Liver (tissue), 3 donors: ENCODE results near the gene ELAVL1.

ENCODE experiments used
- CTCF ChIP-seq: fragments of 150-350 bp; IDR thresholded peaks from 2 replicates; pipeline ENCODE4 v1.5.1; 2017; ENCODE audit warnings: improper control_type of control experiment, low read depth, low read length; ENCODE audit not compliant: missing input control
- EGR1 ChIP-seq, 2 donors: IDR thresholded peaks; 2 replicates each; pipeline ENCODE4 v1.6.1; 2016 to 2018; ENCODE audit warnings: antibody characterized with exemption in 2 of 2, low read depth in 2 of 2
- GABPA ChIP-seq, 2 donors: IDR thresholded peaks in 1 of 2; conservative IDR thresholded peaks in 1 of 2; 2 replicates each; pipeline ENCODE4 v1.6.1; 2016; ENCODE audit warnings: antibody characterized with exemption in 2 of 2, mild to moderate bottlenecking in 1 of 2, moderate library complexity in 1 of 2
- HNF4G ChIP-seq: IDR thresholded peaks from 2 replicates; pipeline ENCODE4 v1.6.1; 2016; ENCODE audit warnings: antibody characterized with exemption
- JUND ChIP-seq, 2 donors: IDR thresholded peaks; 2 replicates each; pipeline ENCODE4 v1.6.1; 2016; ENCODE audit warnings: antibody characterized with exemption in 2 of 2
- RAD21 ChIP-seq, 2 donors: IDR thresholded peaks; 2 replicates each; pipeline ENCODE4 v1.6.1; 2016; ENCODE audit warnings: antibody characterized with exemption in 2 of 2, mild to moderate bottlenecking in 2 of 2
- REST ChIP-seq: IDR thresholded peaks from 2 replicates; pipeline ENCODE4 v1.6.1; 2016; ENCODE audit warnings: antibody characterized with exemption, mild to moderate bottlenecking
- SP1 ChIP-seq: IDR thresholded peaks from 2 replicates; pipeline ENCODE4 v1.6.1; 2018; ENCODE audit warnings: antibody characterized with exemption, mild to moderate bottlenecking
- TAF1 ChIP-seq: conservative IDR thresholded peaks from 2 replicates; pipeline ENCODE4 v1.6.1; 2016; ENCODE audit warnings: antibody characterized with exemption, mild to moderate bottlenecking
- YY1 ChIP-seq: IDR thresholded peaks from 2 replicates; pipeline ENCODE4 v1.6.1; 2016; ENCODE audit warnings: antibody characterized with exemption, mild to moderate bottlenecking
- TF ChIP-seq, protein P1 (sequence below): IDR thresholded peaks from 2 replicates; pipeline ENCODE4 v1.6.1; 2016; ENCODE audit warnings: antibody characterized with exemption
- TF ChIP-seq, protein P2 (sequence below): IDR thresholded peaks from 2 replicates; pipeline ENCODE4 v1.6.1; 2016; ENCODE audit warnings: antibody characterized with exemption
- TF ChIP-seq, protein P3 (sequence below): IDR thresholded peaks from 2 replicates; pipeline ENCODE4 v1.6.1; 2016; ENCODE audit warnings: antibody characterized with exemption
- donor health status: healthy.
- donor health status: healthy.

- TF ChIP-seq JUND (IDR thresholded peaks at IDR 0.05) (no peak), RAD21 (IDR thresholded peaks at IDR 0.05) (peak in 1 of 2 donors; percentile 15), CTCF (no peak), REST (no peak), GABPA (IDR thresholded peaks at IDR 0.05 in 1 of 2, conservative IDR thresholded peaks at IDR 0.05 in 1 of 2) (no peak), SP1 (no peak), EGR1 (IDR thresholded peaks at IDR 0.05; ENCODE audit: low read depth in 2 of 2) (no peak), TAF1 (no peak), YY1 (no peak), HNF4G (peak; percentile 80)
- TF ChIP-seq, protein P1, sequence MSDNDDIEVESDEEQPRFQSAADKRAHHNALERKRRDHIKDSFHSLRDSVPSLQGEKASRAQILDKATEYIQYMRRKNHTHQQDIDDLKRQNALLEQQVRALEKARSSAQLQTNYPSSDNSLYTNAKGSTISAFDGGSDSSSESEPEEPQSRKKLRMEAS, result no peak
- TF ChIP-seq, protein P2, sequence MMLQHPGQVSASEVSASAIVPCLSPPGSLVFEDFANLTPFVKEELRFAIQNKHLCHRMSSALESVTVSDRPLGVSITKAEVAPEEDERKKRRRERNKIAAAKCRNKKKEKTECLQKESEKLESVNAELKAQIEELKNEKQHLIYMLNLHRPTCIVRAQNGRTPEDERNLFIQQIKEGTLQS, result no peak
- TF ChIP-seq, protein P3, sequence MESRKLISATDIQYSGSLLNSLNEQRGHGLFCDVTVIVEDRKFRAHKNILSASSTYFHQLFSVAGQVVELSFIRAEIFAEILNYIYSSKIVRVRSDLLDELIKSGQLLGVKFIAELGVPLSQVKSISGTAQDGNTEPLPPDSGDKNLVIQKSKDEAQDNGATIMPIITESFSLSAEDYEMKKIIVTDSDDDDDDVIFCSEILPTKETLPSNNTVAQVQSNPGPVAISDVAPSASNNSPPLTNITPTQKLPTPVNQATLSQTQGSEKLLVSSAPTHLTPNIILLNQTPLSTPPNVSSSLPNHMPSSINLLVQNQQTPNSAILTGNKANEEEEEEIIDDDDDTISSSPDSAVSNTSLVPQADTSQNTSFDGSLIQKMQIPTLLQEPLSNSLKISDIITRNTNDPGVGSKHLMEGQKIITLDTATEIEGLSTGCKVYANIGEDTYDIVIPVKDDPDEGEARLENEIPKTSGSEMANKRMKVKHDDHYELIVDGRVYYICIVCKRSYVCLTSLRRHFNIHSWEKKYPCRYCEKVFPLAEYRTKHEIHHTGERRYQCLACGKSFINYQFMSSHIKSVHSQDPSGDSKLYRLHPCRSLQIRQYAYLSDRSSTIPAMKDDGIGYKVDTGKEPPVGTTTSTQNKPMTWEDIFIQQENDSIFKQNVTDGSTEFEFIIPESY, result no peak
Observed at GRCh38 chr19:8054169-8054568, 48.7 kb upstream of the ELAVL1 start.
